ENCODE results near the gene CFAP73. TPM values are rescaled to one million over a fixed set of nuclear protein-coding genes. Genes with fewer than 3 reads are reported as not detected.

Gene CFAP73
- under 1 TPM in 1 of 2 donors, not detected in 1; 0.43 TPM for total RNA-seq
- long read RNA-seq, partial matches to known transcripts = 0 of 1 reads
- long read RNA-seq, other reads (novel, unspliced or antisense) = 1 of 1 reads

DNA sequence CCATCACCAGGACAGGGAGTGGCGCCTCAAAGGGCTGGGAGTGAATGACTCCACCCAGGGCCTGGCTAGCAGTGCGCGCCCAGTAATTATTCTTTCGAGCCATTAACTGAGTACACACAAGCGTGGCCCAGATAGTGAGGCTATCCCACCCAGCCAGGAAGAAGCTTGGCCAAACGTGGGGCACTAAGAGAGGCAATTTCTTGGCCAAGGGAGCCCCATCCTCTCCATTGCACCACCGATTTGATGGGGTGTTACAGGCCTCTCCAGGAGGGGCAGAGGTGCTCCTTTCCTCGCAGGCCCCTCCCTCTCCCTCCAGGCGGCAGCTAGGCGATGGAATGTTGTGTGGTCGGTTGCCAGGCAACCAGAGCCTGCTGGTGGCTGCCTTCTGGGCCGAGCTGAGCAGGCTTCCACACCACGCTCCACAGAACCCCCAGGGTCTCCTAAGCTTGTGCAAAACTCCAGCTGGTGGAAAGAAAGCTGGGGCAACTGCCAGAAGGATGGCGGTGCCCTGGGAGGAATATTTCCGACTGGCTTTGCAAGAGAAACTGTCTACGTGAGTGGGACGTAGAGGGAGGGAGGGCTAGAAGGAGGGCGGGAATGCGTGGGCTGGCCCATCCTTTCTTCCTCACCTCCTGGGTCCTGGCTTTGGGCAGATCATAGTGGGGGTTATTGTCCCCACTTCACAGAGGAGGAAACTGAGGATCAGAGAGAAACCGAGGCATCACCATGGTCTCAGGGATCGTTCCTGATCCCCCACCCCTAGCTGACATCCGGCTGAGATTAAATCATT lies at the start of gene CFAP73:
Gene CFAP73 (plus strand): TSS at position 364 of the 790 bp plus-strand sequence. CDS start 134 bp downstream, at position 498.
- ATAC-seq (peak; percentile 72), DNase-seq (peak; percentile 73 to 77)
- intact Hi-C loops (cut with DNase I, micrococcal nuclease) = loop anchor here in 1 of 2 donors (10.0 kb wide), 1 partner anchor 95 kb away; the partner anchor contains the start of gene DTX1

DNA sequence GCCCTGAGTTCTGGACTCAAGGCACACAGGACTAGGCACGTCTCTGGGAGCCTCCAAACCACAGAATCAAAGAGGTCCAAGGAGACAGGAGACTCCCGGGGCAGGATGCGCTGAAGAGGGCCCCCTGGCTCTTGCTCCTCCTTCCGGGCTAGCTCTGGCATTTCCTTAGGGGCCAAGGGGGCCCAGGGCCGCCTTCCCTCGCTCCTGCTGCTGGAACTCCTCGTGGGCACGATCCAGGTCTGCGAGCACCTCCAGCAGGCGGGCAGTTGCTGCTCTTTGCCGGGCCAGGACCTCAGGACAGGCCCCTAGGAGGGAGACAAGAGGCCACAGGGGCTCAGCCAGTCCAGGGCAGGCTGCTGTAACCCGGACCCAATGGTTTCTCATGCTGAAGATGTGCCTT lies 49.8 kb upstream of the CFAP73 start:
- DNase-seq = no peak
- intact Hi-C loops (cut with DNase I, micrococcal nuclease) = no loop called here
- ATAC-seq = no peak

DNA sequence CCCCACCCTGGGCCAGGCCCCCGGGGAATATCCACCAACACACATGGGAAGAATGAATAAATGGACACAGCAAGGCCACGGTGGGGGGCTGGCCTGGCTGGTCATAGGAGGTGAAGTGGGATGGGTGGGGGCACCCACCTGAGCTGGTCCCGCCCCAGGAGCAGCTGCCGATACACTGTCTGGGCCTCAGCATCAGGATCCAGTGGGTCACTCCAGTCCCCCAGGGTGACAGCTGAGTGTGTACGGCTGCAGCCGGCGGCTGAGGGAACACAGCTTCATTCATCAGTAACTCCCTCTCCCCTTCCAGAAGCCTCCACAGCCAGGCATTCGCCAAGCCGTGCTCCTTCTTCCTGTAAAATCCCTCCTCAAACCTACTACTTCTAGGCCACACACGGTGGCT lies 47.8 kb upstream of the CFAP73 start:
- DNase-seq = no peak
- intact Hi-C loops (cut with DNase I, micrococcal nuclease) = no loop called here
- ATAC-seq = no peak

DNA sequence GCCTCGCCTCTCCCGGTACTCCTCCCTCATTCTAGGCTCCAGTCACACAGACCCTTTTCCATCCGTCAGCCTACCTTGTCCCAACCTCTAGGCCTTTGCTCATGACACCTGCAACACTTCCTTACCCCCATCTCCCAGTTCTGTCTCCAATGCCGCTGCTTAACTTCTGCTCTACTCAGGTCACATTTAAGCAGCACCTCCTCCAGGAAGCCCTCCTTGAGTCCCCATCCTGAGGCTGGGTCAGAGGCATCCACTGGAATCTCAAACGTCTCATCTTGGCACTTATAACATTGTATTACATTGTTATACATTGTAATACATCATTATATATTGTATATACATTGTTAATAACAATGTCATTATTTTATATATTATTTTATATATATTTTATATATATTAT lies 46.7 kb upstream of the CFAP73 start:
- intact Hi-C loops (cut with DNase I, micrococcal nuclease) = no loop called here
- no peak for DNase-seq
- ATAC-seq = no peak

DNA sequence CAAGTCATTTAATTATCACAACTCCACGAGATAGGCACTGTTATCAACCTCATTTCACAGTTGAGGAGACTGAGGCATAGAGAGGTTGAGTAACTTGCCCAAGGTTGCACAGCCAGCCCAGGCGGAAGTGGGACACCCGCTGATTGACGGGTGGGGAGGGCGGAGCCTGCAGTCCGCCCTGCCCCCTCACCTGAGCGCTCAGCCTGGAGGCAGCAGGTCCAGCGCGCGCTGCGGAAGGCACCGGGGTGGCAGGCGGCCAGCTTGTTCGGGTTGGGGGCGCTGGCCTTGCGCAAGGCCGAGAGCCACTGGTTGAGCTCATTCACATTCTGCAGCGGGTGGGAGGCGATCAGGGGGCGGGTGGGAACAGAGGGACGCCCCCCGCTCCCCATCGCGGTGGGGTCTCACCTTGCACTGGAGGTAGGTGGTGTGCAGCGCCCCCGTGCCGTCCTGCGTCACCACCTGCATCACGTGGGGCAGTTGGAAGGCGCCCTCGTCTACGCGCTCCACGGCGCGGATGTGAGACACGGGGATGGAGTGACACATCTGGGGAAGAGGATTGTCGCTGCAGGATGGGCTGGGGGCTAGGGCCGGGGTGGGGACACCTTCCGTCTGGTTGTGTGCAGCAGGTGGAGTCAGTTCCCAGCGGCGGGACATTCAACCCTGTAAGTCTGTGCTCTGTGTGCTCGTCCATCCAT lies 45.6 kb upstream of the CFAP73 start:
- DNase-seq = peak in 1 of 2 donors; percentile 49
- ATAC-seq = peak; percentile 73
- intact Hi-C loops (cut with DNase I, micrococcal nuclease) = no loop called here

DNA sequence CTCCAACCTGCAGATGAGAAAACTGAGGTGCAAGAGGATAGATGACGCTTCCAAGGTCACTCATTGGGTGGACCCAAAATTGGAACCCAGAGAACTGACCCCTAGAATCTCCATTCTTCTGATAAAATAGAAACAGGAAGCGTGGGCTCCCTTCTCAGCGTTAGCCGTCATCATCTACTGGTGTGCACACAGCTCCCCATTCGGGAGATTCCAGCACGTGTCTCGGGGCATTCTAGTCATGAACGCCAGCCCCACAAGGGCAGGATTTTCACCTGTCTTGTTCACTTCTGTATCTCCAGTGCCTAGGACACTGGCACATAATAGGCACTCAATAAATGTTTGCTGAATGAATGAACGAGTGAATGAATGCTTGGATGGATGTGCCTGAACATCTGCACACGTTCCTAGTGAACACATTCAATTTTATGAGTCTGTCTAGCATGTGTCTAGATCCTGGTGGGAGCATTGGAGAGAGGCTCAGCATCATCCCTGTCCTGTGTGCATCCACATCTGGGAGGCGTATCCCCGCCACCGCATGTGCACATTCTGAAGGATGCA lies 44.5 kb upstream of the CFAP73 start:
- intact Hi-C loops (cut with DNase I, micrococcal nuclease) = no loop called here
- DNase-seq (no peak), ATAC-seq (no peak)

DNA sequence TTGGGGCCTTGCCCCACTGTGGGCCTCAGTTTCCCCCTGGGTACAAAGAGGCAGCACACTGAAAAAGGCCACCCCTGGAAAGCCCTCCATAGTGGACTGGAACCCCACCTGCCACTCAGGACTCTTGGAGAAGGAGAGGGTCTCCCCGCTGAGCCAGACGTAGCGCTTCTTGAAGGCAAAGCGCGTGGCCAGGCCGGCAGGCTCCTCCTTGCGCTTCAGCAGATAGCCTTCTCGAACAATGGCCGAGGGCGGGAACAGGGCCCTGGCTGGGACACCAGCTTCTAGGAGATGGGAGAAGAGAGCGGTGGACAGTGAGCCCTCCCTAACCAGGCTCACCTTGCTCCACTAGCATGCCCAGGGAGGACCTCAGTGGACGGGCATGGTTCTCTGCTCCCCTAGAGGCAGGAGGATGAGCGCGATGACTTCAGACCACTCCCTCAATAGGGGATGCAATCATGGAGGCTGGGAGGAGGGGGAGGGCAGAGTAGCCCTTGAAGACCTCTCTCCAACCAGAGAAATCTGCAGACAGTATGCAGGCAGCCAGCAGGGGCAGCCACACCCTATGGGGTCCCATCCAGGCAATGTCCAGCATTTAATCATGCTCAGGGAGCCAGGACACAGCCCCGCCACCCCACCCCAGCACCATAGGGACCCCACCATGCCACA lies 43.8 kb upstream of the CFAP73 start:
- no peak for DNase-seq
- ATAC-seq = no peak
- intact Hi-C loops (cut with DNase I, micrococcal nuclease) = no loop called here

DNA sequence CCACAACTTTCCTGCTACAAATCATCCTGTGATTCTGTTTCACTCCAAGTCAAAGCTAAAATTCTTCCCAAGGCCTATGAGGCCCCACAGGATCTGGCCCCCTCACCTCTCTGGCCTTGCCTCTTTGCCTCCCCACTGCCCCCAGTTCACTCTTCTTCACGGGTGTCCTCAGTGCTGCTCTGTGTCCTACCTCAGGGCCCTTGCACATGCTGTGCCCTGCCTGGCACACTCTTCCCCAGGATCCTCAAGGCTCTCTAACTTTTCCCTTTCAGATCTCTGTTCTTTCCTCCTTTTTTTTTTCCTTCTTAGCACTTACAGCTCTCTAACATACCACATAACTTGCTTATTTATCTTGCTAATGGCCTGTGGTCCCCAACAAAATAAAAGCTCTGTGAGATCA lies 43.2 kb upstream of the CFAP73 start:
- no peak for DNase-seq
- no peak for ATAC-seq
- intact Hi-C loops (cut with DNase I, micrococcal nuclease) = no loop called here

DNA sequence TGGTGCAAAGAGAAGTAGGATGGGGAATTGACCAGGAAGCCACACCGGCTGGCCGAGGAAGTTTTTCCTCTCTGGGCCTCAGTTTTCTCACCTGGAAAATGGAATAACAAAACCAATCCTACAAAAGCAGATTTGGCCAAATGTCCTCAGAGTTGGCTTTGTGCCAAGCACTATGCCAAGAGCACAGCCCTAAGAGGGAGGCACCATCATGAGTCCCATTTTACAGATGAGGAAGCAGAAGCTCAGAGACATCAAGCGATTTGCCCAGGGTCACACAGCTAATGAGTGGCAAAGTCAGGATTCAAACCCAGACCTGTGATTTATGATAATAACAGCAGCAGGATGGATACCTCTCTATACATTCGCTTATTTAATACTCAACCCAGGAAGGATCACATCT lies 41.2 kb upstream of the CFAP73 start:
- no peak for ATAC-seq
- intact Hi-C loops (cut with DNase I, micrococcal nuclease) = no loop called here

DNA sequence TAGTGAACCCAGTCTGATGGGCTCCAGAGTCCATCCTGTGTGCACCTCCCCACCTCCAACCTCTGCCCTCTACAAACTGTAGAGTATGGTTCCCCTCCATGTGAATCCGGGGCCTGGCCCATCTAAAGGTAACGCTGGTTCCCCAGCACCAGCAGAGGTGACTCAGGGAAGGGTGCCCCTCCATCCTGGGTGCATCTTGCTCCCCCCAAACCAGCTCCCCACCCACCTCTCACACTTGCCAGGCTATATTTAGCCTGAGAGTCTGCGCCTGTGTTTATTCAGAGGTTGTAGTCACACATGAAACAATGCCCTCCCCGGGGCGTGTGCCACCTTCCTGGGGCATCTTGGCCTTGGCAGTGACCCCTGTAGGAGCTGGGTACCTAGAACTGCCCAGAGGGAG lies 40.2 kb upstream of the CFAP73 start:
- intact Hi-C loops (cut with DNase I, micrococcal nuclease) = no loop called here
- no peak for ATAC-seq
- DNase-seq = no peak

More for the DNA sequence above, 41.2 kb upstream of the CFAP73 start:
- no peak for DNase-seq

DNA sequence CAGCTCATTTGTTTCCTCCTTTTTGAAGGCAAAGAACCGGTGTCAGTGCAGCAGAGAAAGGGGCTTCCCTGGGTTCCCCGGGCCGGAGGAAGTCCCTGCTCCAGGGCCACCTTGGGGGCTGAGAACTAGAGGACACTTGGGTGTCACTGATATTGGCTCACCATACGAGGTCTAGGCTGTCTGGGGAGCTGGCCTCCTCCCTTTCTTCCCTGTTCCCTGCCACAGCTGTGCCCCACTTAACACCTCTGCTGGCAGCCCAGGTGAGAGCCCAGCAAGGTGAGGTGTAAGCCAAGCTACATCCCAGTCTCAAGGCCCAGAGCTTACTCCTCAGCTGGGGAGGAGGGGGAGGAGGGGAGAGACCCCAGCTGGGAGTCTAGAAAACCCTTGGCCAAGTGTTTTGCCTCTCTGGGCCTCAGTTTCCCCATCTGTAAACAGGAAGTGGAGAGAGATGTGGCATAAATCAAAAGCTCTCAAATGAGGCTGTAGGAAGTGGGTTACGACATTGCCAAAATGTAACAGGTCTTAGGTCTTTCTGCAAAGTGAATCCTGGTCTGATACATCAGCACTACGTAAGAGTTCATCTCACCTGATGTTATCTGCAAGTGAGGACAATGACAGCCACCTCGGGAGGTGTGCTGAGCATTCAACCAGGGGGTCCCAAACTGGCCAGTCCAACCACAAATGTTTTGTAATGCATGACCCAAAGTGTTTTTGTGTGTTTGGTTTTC lies 39.5 kb upstream of the CFAP73 start:
- intact Hi-C loops (cut with DNase I, micrococcal nuclease) = no loop called here
- no peak for DNase-seq
- no peak for ATAC-seq

DNA sequence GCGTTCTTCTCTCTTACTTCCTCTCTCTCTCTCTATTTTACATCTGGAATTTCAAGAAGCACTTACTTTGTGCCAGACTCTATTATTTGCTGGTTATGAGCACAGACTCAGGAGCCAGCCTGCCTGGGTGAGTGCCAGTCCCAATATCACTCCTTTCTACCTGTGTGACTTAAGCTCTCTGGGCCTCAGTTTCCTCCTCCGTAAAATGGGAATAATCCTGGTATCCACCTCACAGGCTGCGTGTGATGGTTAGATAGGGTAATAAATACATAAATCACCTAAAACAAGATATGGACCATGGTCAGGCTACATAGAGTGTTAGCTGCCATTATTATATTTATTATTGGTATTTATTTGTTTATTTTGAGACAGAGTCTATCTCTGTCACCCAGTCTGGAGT lies 38.3 kb upstream of the CFAP73 start:
- no peak for DNase-seq
- ATAC-seq = no peak
- intact Hi-C loops (cut with DNase I, micrococcal nuclease) = no loop called here

DNA sequence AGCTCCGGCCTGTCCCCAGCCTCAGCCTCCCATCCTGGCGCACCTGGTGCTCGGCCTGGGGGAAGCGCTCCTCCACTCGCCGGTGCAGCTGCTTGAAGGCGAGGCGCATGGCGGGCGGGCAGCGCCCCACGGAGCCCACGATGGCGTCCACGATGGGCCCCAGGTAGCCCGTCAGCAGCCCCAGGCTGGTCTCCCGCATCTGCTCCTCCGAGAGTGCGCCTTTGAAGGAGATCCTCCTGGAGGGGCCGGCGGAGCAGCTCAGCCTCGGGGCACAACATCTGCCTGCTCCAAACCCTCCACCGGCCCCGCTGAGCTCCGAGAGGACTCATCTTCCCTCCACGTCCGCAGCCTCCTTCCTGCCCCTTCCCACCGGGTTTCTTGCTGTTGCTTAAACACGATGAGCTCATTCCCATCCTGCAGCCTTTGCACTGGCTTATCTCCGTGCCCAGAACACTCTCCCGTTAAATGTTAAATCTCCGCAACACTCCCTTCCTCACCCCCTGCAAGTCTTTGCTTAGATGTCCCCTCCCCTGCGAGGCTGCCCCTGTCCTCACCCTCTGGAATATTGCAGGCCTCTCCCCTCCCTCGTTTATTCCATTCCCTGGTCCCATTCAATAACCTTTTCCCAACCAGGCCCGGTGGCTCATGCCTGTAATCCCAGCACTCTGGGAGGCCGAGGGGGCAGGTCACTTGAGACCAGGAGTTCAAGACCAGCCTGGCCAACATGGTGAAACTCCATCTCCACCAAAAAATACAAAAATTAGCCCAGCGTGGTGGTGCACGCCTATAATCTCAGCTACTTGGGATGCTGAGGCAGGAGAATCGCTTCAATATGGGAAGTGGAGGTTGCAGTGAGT lies 37.3 kb upstream of the CFAP73 start:
- intact Hi-C loops (cut with DNase I, micrococcal nuclease) = no loop called here
- ATAC-seq = no peak

DNA sequence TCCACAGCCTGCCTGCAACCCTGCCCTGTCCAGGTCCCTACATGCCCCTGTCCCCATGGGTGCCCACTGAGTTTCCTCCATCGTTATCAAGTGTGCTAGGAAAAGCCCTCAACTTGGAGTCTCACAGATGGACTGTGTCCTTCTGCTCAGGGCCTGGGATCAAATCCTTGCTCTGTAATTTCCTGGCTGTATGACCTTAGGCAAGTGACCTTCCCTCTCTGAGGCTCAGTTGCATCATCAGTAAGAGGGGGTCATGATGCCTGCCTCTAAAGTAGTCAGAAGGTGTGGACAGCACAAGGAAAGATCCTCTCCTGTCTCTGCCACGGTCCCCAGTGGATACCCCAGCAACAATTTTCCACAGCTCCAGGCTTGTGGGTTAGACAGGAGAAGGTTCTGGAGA lies 36.1 kb upstream of the CFAP73 start:
- no peak for ATAC-seq
- intact Hi-C loops (cut with DNase I, micrococcal nuclease) = no loop called here
- no peak for DNase-seq

More for the DNA sequence above, 37.3 kb upstream of the CFAP73 start:
- DNase-seq = no peak

DNA sequence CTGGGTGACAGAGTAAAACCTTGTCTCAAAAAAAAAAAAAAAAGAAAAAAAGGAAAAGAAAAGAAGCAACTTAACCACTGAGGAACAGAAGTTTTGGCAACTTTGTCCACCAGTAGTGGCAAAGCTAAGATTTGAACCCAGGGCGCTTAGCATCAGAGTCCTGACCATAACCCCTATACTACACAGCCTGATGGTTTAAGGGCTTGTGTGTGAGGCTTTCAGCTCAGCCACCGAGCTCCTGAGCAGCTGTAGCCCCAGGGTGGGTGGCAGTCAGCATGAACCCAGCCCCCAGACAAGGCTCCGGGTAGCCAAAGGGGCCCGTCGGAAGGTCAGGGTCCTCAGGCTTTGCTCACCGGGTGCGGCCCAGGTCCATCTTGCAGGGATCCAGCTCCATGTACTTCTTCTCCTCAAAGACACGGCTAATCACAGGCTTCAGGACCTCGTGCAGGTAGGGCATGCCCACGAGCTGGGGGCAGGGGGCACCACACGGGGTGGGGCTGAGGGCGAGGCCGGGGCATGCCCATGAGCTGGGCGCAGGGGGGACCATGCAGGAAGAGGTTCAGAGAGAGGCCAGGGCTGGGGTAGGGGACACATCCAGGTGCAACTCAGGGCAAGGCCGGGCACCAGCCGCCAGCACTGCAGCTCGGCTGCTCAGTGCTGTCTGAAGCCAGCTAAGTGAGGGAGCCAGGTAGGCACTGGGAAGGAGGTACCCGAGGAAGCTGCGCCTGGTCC lies 34.9 kb upstream of the CFAP73 start:
- no peak for ATAC-seq
- DNase-seq = no peak
- intact Hi-C loops (cut with DNase I, micrococcal nuclease) = no loop called here

DNA sequence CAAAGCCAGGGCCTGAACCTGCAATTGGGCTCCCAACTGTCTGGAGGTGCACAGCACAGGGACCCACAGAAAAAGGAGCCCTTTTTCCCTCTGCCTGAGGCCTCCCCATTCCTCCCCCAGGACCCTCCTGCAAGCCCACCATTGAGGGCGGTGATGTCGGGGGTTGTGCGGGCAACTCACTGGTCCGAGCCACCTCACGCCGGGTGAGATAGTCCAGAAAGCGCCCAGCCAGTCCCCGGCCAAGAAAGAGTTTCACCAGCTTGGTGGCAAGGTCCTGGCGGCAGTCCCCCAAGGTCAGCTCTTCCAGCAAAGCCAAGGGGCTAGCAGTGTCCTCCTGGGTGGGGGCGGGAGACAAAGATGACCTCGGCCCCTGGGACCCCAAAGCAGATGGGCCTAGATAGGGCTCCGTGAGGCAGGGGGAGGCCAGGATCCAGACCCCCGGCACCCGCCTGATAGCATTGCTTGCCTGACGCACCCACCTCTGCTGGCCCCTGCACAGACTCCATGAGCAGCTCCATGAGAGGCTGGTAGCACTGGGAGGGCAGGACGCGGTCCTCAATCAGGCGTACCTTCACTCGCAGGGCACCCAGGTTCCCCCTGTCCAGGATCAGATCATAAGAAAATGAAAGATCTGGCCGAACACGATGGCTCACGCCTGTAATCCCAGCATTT lies 33.9 kb upstream of the CFAP73 start:
- DNase-seq (no peak), ATAC-seq (no peak)
- intact Hi-C loops (cut with DNase I, micrococcal nuclease) = no loop called here

DNA sequence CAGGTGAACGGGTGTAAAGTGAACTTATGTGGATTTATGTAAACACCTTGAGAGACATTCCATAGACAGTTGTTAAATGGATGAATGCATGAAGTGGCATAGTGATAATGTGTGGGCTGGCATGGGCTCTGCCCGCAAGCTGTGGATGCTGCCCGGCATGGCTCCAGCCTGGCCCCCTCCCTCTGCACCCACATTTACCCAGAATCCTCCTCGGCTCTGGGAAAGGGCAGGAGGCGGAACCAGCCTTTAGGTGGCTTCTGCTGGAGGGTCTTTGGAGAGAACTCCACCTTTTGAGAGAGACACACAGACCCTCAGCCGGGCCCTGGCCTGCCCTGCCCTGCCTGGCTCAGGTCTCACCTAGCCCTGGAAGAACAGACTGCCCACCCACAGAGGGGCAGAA lies 32.6 kb upstream of the CFAP73 start:
- DNase-seq (no peak), ATAC-seq (peak; percentile 6)
- intact Hi-C loops (cut with DNase I, micrococcal nuclease) = no loop called here
